H1 (cell line): ENCODE results near the gene GTPBP1. TPM values are rescaled to one million over a fixed set of nuclear protein-coding genes. Genes with fewer than 3 reads are reported as not detected.

Experiments
- E2F6 ChIP-seq: IDR thresholded peaks from 2 replicates; pipeline ENCODE4 v1.6.1; 2012; ENCODE audit warnings: inconsistent platforms
- FOSL1 ChIP-seq: IDR thresholded peaks from 2 replicates; pipeline ENCODE4 v1.6.1; 2011; ENCODE audit warnings: mild to moderate bottlenecking, low read depth, low read length, moderate library complexity; ENCODE audit not compliant: insufficient read depth
- JUN ChIP-seq: IDR thresholded peaks from 2 replicates; pipeline ENCODE4 v1.6.1; 2011; ENCODE audit warnings: low read depth, mild to moderate bottlenecking, improper control_type of control experiment, low read length
- MAFK ChIP-seq: IDR thresholded peaks from 2 replicates; pipeline ENCODE4 v1.6.1; 2012; ENCODE audit warnings: low read depth, mild to moderate bottlenecking, improper control_type of control experiment, low read length
- POLR2A ChIP-seq, 2 experiments: IDR thresholded peaks; 1 replicate in 1 of 2; 2 replicates in 1 of 2; pipeline ENCODE4 v1.6.1; 2011; ENCODE audit warnings: low read depth in 2 of 2, low read length in 2 of 2, mild to moderate bottlenecking in 2 of 2; ENCODE audit errors: control extremely low read depth in 1 of 2
- polyA plus RNA-seq, 7 experiments: library from polyadenylated mRNA; depleted of rRNA in 3 of 7; stranded (reverse) in 5 of 7; unstranded in 2 of 7; fragments of >200 nt in 5 of 7; fragments of 200-250 nt in 2 of 7; gene quantifications; 1 replicate in 5 of 7; 2 replicates in 1 of 7; 4 replicates in 1 of 7; pipeline versions ENCODE4 v1.2.1 to v1.2.3, GENCODE V29; 2011 to 2013; ENCODE audit warnings: missing spikeins in 2 of 7, mixed read lengths in 2 of 7
- total RNA-seq: library from RNA; stranded (reverse); fragmentation: NEBNext Ultra II Directional; extraction: Animal tissue kit (Norgen Biotek cat#: 25700); gene quantifications from 2 replicates; pipeline ENCODE4 v1.2.1, GENCODE V29; 2021
- TF ChIP-seq, protein P1 (sequence below): fragments of 300-600 bp; sonication (generic); IDR thresholded peaks from 2 replicates; pipeline ENCODE4 v1.7.1; 2012; ENCODE audit warnings: low read length, moderate library complexity, mild to moderate bottlenecking, inconsistent platforms; ENCODE audit not compliant: insufficient replicate concordance
- TF ChIP-seq, protein P2 (sequence below): IDR thresholded peaks from 2 replicates; pipeline ENCODE4 v1.6.1; 2012; ENCODE audit warnings: low read length, inconsistent platforms

Gene GTPBP1
- total and polyA plus RNA-seq, 2 of the 8 experiments (the other 6 are each of a cell fraction or from before 2014, with no cell fraction given), result 53.1 to 91.8 TPM

GRCh38 chr22:38674888-38675287, 30.9 kb upstream of the GTPBP1 start (continued):
- TF ChIP-seq, protein P1, sequence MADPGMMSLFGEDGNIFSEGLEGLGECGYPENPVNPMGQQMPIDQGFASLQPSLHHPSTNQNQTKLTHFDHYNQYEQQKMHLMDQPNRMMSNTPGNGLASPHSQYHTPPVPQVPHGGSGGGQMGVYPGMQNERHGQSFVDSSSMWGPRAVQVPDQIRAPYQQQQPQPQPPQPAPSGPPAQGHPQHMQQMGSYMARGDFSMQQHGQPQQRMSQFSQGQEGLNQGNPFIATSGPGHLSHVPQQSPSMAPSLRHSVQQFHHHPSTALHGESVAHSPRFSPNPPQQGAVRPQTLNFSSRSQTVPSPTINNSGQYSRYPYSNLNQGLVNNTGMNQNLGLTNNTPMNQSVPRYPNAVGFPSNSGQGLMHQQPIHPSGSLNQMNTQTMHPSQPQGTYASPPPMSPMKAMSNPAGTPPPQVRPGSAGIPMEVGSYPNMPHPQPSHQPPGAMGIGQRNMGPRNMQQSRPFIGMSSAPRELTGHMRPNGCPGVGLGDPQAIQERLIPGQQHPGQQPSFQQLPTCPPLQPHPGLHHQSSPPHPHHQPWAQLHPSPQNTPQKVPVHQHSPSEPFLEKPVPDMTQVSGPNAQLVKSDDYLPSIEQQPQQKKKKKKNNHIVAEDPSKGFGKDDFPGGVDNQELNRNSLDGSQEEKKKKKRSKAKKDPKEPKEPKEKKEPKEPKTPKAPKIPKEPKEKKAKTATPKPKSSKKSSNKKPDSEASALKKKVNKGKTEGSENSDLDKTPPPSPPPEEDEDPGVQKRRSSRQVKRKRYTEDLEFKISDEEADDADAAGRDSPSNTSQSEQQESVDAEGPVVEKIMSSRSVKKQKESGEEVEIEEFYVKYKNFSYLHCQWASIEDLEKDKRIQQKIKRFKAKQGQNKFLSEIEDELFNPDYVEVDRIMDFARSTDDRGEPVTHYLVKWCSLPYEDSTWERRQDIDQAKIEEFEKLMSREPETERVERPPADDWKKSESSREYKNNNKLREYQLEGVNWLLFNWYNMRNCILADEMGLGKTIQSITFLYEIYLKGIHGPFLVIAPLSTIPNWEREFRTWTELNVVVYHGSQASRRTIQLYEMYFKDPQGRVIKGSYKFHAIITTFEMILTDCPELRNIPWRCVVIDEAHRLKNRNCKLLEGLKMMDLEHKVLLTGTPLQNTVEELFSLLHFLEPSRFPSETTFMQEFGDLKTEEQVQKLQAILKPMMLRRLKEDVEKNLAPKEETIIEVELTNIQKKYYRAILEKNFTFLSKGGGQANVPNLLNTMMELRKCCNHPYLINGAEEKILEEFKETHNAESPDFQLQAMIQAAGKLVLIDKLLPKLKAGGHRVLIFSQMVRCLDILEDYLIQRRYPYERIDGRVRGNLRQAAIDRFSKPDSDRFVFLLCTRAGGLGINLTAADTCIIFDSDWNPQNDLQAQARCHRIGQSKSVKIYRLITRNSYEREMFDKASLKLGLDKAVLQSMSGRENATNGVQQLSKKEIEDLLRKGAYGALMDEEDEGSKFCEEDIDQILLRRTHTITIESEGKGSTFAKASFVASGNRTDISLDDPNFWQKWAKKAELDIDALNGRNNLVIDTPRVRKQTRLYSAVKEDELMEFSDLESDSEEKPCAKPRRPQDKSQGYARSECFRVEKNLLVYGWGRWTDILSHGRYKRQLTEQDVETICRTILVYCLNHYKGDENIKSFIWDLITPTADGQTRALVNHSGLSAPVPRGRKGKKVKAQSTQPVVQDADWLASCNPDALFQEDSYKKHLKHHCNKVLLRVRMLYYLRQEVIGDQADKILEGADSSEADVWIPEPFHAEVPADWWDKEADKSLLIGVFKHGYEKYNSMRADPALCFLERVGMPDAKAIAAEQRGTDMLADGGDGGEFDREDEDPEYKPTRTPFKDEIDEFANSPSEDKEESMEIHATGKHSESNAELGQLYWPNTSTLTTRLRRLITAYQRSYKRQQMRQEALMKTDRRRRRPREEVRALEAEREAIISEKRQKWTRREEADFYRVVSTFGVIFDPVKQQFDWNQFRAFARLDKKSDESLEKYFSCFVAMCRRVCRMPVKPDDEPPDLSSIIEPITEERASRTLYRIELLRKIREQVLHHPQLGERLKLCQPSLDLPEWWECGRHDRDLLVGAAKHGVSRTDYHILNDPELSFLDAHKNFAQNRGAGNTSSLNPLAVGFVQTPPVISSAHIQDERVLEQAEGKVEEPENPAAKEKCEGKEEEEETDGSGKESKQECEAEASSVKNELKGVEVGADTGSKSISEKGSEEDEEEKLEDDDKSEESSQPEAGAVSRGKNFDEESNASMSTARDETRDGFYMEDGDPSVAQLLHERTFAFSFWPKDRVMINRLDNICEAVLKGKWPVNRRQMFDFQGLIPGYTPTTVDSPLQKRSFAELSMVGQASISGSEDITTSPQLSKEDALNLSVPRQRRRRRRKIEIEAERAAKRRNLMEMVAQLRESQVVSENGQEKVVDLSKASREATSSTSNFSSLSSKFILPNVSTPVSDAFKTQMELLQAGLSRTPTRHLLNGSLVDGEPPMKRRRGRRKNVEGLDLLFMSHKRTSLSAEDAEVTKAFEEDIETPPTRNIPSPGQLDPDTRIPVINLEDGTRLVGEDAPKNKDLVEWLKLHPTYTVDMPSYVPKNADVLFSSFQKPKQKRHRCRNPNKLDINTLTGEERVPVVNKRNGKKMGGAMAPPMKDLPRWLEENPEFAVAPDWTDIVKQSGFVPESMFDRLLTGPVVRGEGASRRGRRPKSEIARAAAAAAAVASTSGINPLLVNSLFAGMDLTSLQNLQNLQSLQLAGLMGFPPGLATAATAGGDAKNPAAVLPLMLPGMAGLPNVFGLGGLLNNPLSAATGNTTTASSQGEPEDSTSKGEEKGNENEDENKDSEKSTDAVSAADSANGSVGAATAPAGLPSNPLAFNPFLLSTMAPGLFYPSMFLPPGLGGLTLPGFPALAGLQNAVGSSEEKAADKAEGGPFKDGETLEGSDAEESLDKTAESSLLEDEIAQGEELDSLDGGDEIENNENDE, result no peak
- TF ChIP-seq POLR2A (IDR thresholded peaks at IDR 0.05; ENCODE audit: control extremely low read depth in 1 of 2, low read depth in 2 of 2, low read length in 2 of 2), result no peak
- TF ChIP-seq, protein P2, sequence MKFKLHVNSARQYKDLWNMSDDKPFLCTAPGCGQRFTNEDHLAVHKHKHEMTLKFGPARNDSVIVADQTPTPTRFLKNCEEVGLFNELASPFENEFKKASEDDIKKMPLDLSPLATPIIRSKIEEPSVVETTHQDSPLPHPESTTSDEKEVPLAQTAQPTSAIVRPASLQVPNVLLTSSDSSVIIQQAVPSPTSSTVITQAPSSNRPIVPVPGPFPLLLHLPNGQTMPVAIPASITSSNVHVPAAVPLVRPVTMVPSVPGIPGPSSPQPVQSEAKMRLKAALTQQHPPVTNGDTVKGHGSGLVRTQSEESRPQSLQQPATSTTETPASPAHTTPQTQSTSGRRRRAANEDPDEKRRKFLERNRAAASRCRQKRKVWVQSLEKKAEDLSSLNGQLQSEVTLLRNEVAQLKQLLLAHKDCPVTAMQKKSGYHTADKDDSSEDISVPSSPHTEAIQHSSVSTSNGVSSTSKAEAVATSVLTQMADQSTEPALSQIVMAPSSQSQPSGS, result no peak
- no peak for TF ChIP-seq JUN
- no peak for TF ChIP-seq MAFK
- TF ChIP-seq FOSL1, result no peak
- TF ChIP-seq E2F6, result no peak
